ENCODE results near the gene GNB2. TPM values are rescaled to one million over a fixed set of nuclear protein-coding genes. Genes with fewer than 3 reads are reported as not detected.

The GNB2 gene
- total and polyA plus RNA-seq, 4 donors, result 37.6 to 133 (median 73.2) TPM

GRCh38 chr7:100726996-100727761, 53.6 kb downstream of the GNB2 start:
- TF ChIP-seq EGR1 (IDR thresholded peaks at IDR 0.05; ENCODE audit: low read depth in 2 of 2) (peak in 1 of 2 donors; percentile 14), FOXA2 (IDR thresholded peaks at IDR 0.05) (peak; percentile 92), MAX (IDR thresholded peaks at IDR 0.05) (peak; percentile 38), ZBTB33 (IDR thresholded peaks at IDR 0.05) (peak; percentile 49), ATF3 (IDR thresholded peaks at IDR 0.05) (no peak), NR2F2 (IDR thresholded peaks at IDR 0.05) (no peak), TAF1 (conservative IDR thresholded peaks at IDR 0.05) (no peak), RXRA (IDR thresholded peaks at IDR 0.05) (peak; percentile 35 to 71), RAD21 (IDR thresholded peaks at IDR 0.05) (peak; percentile 22 to 46), HNF4A (conservative IDR thresholded peaks at IDR 0.05) (peak; percentile 25 to 57), JUND (IDR thresholded peaks at IDR 0.05) (peak in 1 of 2 donors; percentile 44), FOXA1 (IDR thresholded peaks at IDR 0.05) (peak; percentile 78), REST (IDR thresholded peaks at IDR 0.05) (peak; percentile 37), HNF4G (IDR thresholded peaks at IDR 0.05) (no peak), GABPA (IDR thresholded peaks at IDR 0.05 in 1 of 2, conservative IDR thresholded peaks at IDR 0.05 in 1 of 2) (no peak)
- 62% methylated on average over 12 of the region's 12 CpGs for WGBS
- no peaks in the 10 kb centered on the region for H3K27me3 ChIP-seq (ENCODE audit: control insufficient read depth in 4 of 4, insufficient read depth in 4 of 4, low read length in 3 of 4)
- peak overlapping the region; percentile 47 to 76 for H3K27ac ChIP-seq (ENCODE audit: low read depth in 1 of 2, low read length in 2 of 2)
- H3K9me3 ChIP-seq (ENCODE audit: control insufficient read depth in 4 of 4, low read length in 3 of 4), result no peaks in the 10 kb centered on the region
- no peak overlapping the region for H3K4me3 ChIP-seq (ENCODE audit: low read depth in 1 of 3, low read length in 3 of 3)
- H3K9ac ChIP-seq (ENCODE audit: low read depth in 1 of 2, low read length in 2 of 2), result no peak overlapping the region
- H3K4me1 ChIP-seq (ENCODE audit: control insufficient read depth in 4 of 4, insufficient read depth in 4 of 4, low read length in 3 of 4), result peaks cover 5 to 44% (median 27%) of the 10 kb centered on the region in 4 donors
- no peak for DNase-seq (ENCODE audit: low spot score)
- H3K36me3 ChIP-seq (ENCODE audit: control insufficient read depth in 4 of 4, insufficient read depth in 3 of 4, low read depth in 1 of 4, low read length in 3 of 4), result no peaks in the 10 kb centered on the region

GRCh38 chr7:100728196-100728595, 54.7 kb downstream of the GNB2 start:
- peaks cover 5 to 34% (median 21%) of the 10 kb centered on the region in 4 donors for H3K4me1 ChIP-seq (ENCODE audit: control insufficient read depth in 4 of 4, insufficient read depth in 4 of 4, low read length in 3 of 4)
- H3K9me3 ChIP-seq (ENCODE audit: control insufficient read depth in 4 of 4, low read length in 3 of 4), result no peaks in the 10 kb centered on the region
- no peaks in the 10 kb centered on the region for H3K36me3 ChIP-seq (ENCODE audit: control insufficient read depth in 4 of 4, insufficient read depth in 3 of 4, low read depth in 1 of 4, low read length in 3 of 4)
- no peaks in the 10 kb centered on the region for H3K27me3 ChIP-seq (ENCODE audit: control insufficient read depth in 4 of 4, insufficient read depth in 4 of 4, low read length in 3 of 4)
- 88% methylated on average over 8 of the region's 8 CpGs for WGBS
- no peak for DNase-seq (ENCODE audit: low spot score)
- H3K27ac ChIP-seq (ENCODE audit: low read depth in 1 of 2, low read length in 2 of 2), result no peak overlapping the region
- H3K9ac ChIP-seq (ENCODE audit: low read depth in 1 of 2, low read length in 2 of 2), result no peak overlapping the region
- TF ChIP-seq NR2F2 (IDR thresholded peaks at IDR 0.05) (no peak), ATF3 (IDR thresholded peaks at IDR 0.05) (no peak)
- H3K4me3 ChIP-seq (ENCODE audit: low read depth in 1 of 3, low read length in 3 of 3), result no peak overlapping the region

Other genes starting within 250 kb of the GNB2 start
- gene ZCWPW1, start 245.0 kb upstream of the GNB2 start, total RNA-seq, result 1 to 10 TPM; 1.4 to 2.3 TPM
- gene ZCWPW1, start 245.0 kb upstream of the GNB2 start, polyA plus RNA-seq, result 1 to 10 TPM; 3.3 TPM
- 10 to 100 TPM; 13.5 to 19.6 TPM for gene MEPCE, start 243.9 kb upstream of the GNB2 start, total RNA-seq
- 10 to 100 TPM in 1 of 2 donors, 1 to 10 TPM in 1; 6.7 to 21.8 TPM for gene MEPCE, start 243.9 kb upstream of the GNB2 start, polyA plus RNA-seq
- 1 to 10 TPM; 6.6 to 7.4 TPM for gene PPP1R35, start 237.2 kb upstream of the GNB2 start, total RNA-seq
- 10 to 100 TPM in 1 of 2 donors, 1 to 10 TPM in 1; 7.8 to 12.2 TPM for gene PPP1R35, start 237.2 kb upstream of the GNB2 start, polyA plus RNA-seq
- gene SPACDR, start 209.5 kb upstream of the GNB2 start, total RNA-seq, result under 1 TPM; 0.17 to 0.33 TPM
- under 1 TPM in 1 of 2 donors, not detected in 1; 0.06 TPM for gene SPACDR, start 209.5 kb upstream of the GNB2 start, polyA plus RNA-seq
- 10 to 100 TPM in 1 of 2 donors, 1 to 10 TPM in 1; 6.9 to 21.2 TPM for gene TSC22D4, start 194.5 kb upstream of the GNB2 start, total RNA-seq
- 10 to 100 TPM in 1 of 2 donors, 1 to 10 TPM in 1; 5.5 to 15.9 TPM for gene TSC22D4, start 194.5 kb upstream of the GNB2 start, polyA plus RNA-seq
- under 1 TPM; 0.08 to 0.09 TPM for gene NYAP1, start 189.8 kb upstream of the GNB2 start, total RNA-seq
- gene NYAP1, start 189.8 kb upstream of the GNB2 start, polyA plus RNA-seq, result under 1 TPM in 1 of 2 donors, not detected in 1; 0.29 TPM
- gene AGFG2, start 134.5 kb upstream of the GNB2 start, total RNA-seq, result 10 to 100 TPM; 37.2 to 48.8 TPM
- 10 to 100 TPM; 37.4 to 47.2 TPM for gene AGFG2, start 134.5 kb upstream of the GNB2 start, polyA plus RNA-seq
- under 1 TPM in 1 of 2 donors, not detected in 1; 0.33 TPM for gene SAP25, start 99.8 kb upstream of the GNB2 start, total RNA-seq
- under 1 TPM; 0.56 to 0.84 TPM for gene SAP25, start 99.8 kb upstream of the GNB2 start, polyA plus RNA-seq
- gene LRCH4, start 87.6 kb upstream of the GNB2 start, total RNA-seq, result 10 to 100 TPM in 1 of 2 donors, 1 to 10 TPM in 1; 8.2 to 25.8 TPM
- gene LRCH4, start 87.6 kb upstream of the GNB2 start, polyA plus RNA-seq, result 10 to 100 TPM in 1 of 2 donors, 1 to 10 TPM in 1; 9.1 to 16.9 TPM
- 1 to 10 TPM in 1 of 2 donors, under 1 TPM in 1; 0.67 to 1.3 TPM for gene FBXO24, start 87.4 kb upstream of the GNB2 start, total RNA-seq
- gene FBXO24, start 87.4 kb upstream of the GNB2 start, polyA plus RNA-seq, result under 1 TPM; 0.25 to 0.32 TPM
- 10 to 100 TPM in 1 of 2 donors, 1 to 10 TPM in 1; 6.7 to 13.1 TPM for gene PCOLCE, start 71.4 kb upstream of the GNB2 start, total RNA-seq
- 10 to 100 TPM; 10.4 to 38.2 TPM for gene PCOLCE, start 71.4 kb upstream of the GNB2 start, polyA plus RNA-seq
- gene MOSPD3, start 61.2 kb upstream of the GNB2 start, total RNA-seq, result 1 to 10 TPM; 3.5 to 6.3 TPM
- gene MOSPD3, start 61.2 kb upstream of the GNB2 start, polyA plus RNA-seq, result 10 to 100 TPM; 10.8 to 15.7 TPM
- 100 to 1,000 TPM; 276 to 358 TPM for gene TFR2, start 32.2 kb upstream of the GNB2 start, total RNA-seq
- gene TFR2, start 32.2 kb upstream of the GNB2 start, polyA plus RNA-seq, result 100 to 1,000 TPM; 354 to 663 TPM
- not detected for gene ACTL6B, start 17.3 kb upstream of the GNB2 start, total RNA-seq
- gene ACTL6B, start 17.3 kb upstream of the GNB2 start, polyA plus RNA-seq, result not detected
- 10 to 100 TPM; 12.7 TPM for gene GIGYF1, start 20.5 kb downstream of the GNB2 start, total RNA-seq
- gene GIGYF1, start 20.5 kb downstream of the GNB2 start, polyA plus RNA-seq, result 1 to 10 TPM; 6.8 to 7.5 TPM
- gene POP7, start 32.4 kb downstream of the GNB2 start, total RNA-seq, result 10 to 100 TPM; 19.1 to 36.6 TPM
- gene POP7, start 32.4 kb downstream of the GNB2 start, polyA plus RNA-seq, result 10 to 100 TPM; 31.1 to 40.1 TPM
- gene EPO, start 46.7 kb downstream of the GNB2 start, total RNA-seq, result 1 to 10 TPM; 1.3 to 1.5 TPM
- gene EPO, start 46.7 kb downstream of the GNB2 start, polyA plus RNA-seq, result 10 to 100 TPM in 1 of 2 donors, 1 to 10 TPM in 1; 5.3 to 22.9 TPM
- under 1 TPM in 1 of 2 donors, not detected in 1; under 0.01 TPM for gene ZAN, start 59.9 kb downstream of the GNB2 start, total RNA-seq
- under 1 TPM in 1 of 2 donors, not detected in 1; 0.08 TPM for gene ZAN, start 59.9 kb downstream of the GNB2 start, polyA plus RNA-seq
- gene EPHB4, start 153.8 kb downstream of the GNB2 start, total RNA-seq, result 10 to 100 TPM; 48.6 to 53.0 TPM
- 10 to 100 TPM; 14.4 to 51.3 TPM for gene EPHB4, start 153.8 kb downstream of the GNB2 start, polyA plus RNA-seq
- 10 to 100 TPM; 10.5 to 17.2 TPM for gene SLC12A9, start 179.0 kb downstream of the GNB2 start, total RNA-seq
- gene SLC12A9, start 179.0 kb downstream of the GNB2 start, polyA plus RNA-seq, result 1 to 10 TPM; 1.8 to 8.4 TPM
- 10 to 100 TPM; 14.6 to 18.6 TPM for gene TRIP6, start 193.6 kb downstream of the GNB2 start, total RNA-seq
- 10 to 100 TPM; 17.7 to 30.7 TPM for gene TRIP6, start 193.6 kb downstream of the GNB2 start, polyA plus RNA-seq
- 10 to 100 TPM; 28.6 to 45.0 TPM for gene SRRT, start 201.4 kb downstream of the GNB2 start, total RNA-seq
- gene SRRT, start 201.4 kb downstream of the GNB2 start, polyA plus RNA-seq, result 10 to 100 TPM; 27.2 to 32.1 TPM
- 1 to 10 TPM; 3.1 to 4.9 TPM for gene UFSP1, start 216.0 kb downstream of the GNB2 start, total RNA-seq
- 1 to 10 TPM; 2.3 to 3.4 TPM for gene UFSP1, start 216.0 kb downstream of the GNB2 start, polyA plus RNA-seq
- 10 to 100 TPM in 1 of 2 donors, under 1 TPM in 1; 0.25 to 17.6 TPM for gene ACHE, start 222.1 kb downstream of the GNB2 start, total RNA-seq
- gene ACHE, start 222.1 kb downstream of the GNB2 start, polyA plus RNA-seq, result under 1 TPM; 0.15 to 0.17 TPM

All from liver (tissue), 9 donors.